Keratinocyte (primary cell): ENCODE data around the gene ZNF431. TPM values are rescaled to one million over a fixed set of nuclear protein-coding genes. Genes with fewer than 3 reads are reported as not detected.

ENCODE experiments used
- DNase-seq: peaks from one replicate; pipeline ENCODE4 v3.0.0-alpha.2; 2011; ENCODE audit warnings: low read depth, missing footprints, low spot score
- FAIRE-seq: peaks from 2 replicates; lab custom pipeline; 2011; peaks lifted over from hg19 to GRCh38; lab: Jason Lieb, UNC
- H2AFZ ChIP-seq: 2 replicates; pipeline ENCODE4 v1.6.0; 2012; ENCODE audit warnings: low read length, control low read depth, inconsistent platforms; ENCODE audit not compliant: control insufficient read depth
- H3K27ac ChIP-seq: 2 replicates; pipeline ENCODE4 v1.5.1; 2011; ENCODE audit warnings: low read length; ENCODE audit not compliant: control insufficient read depth, insufficient read depth
- H3K27me3 ChIP-seq: 3 replicates; pipeline ENCODE4 v1.6.0; 2011; ENCODE audit warnings: low read length; ENCODE audit not compliant: control insufficient read depth, insufficient read depth; ENCODE audit errors: extremely low read depth
- H3K36me3 ChIP-seq, 2 experiments: 2 replicates in 1 of 2; 3 replicates in 1 of 2; pipeline ENCODE4 v1.5.1; 2011; ENCODE audit warnings: low read length in 2 of 2, mild to moderate bottlenecking in 1 of 2; ENCODE audit not compliant: control insufficient read depth in 2 of 2, insufficient read depth in 2 of 2; ENCODE audit errors: extremely low read depth in 1 of 2
- H3K4me1 ChIP-seq: 3 replicates; pipeline ENCODE4 v1.5.1; 2011; ENCODE audit warnings: low read length; ENCODE audit not compliant: control insufficient read depth, insufficient read depth; ENCODE audit errors: extremely low read depth
- H3K4me2 ChIP-seq: 3 replicates; pipeline ENCODE4 v1.6.0; 2011; ENCODE audit warnings: low read depth, low read length; ENCODE audit not compliant: control insufficient read depth, insufficient read depth; ENCODE audit errors: extremely low read depth
- H3K4me3 ChIP-seq, 3 experiments: fragments of 200-600 bp in 1 of 3; sonication (generic) in 1 of 3; 2 replicates in 2 of 3; 3 replicates in 1 of 3; pipeline ENCODE4 v1.5.1; 2011 to 2016; ENCODE audit warnings: low read length in 3 of 3, mild to moderate bottlenecking in 3 of 3, control low read depth in 2 of 3, inconsistent platforms in 1 of 3, low read depth in 1 of 3, mixed read lengths in 1 of 3, mixed run types in 1 of 3, moderate library complexity in 1 of 3; ENCODE audit not compliant: control insufficient read depth in 2 of 3, insufficient read depth in 2 of 3; ENCODE audit errors: extremely low read depth in 1 of 3
- H3K79me2 ChIP-seq: 2 replicates; pipeline ENCODE4 v1.6.0; 2012; ENCODE audit warnings: low read length; ENCODE audit not compliant: control insufficient read depth, insufficient read depth
- H3K9ac ChIP-seq: 3 replicates; pipeline ENCODE4 v1.6.0; 2011; ENCODE audit warnings: low read length; ENCODE audit not compliant: control insufficient read depth, insufficient read depth; ENCODE audit errors: extremely low read depth
- H3K9me1 ChIP-seq: 3 replicates; pipeline ENCODE4 v1.6.0; 2011; ENCODE audit warnings: low read length; ENCODE audit not compliant: control insufficient read depth, insufficient read depth; ENCODE audit errors: extremely low read depth
- H3K9me3 ChIP-seq: 2 replicates; pipeline ENCODE4 v1.5.1; 2012; ENCODE audit warnings: low read depth, low read length; ENCODE audit not compliant: control insufficient read depth
- H4K20me1 ChIP-seq: 3 replicates; pipeline ENCODE4 v1.6.0; 2011; ENCODE audit warnings: low read length; ENCODE audit not compliant: control insufficient read depth, insufficient read depth; ENCODE audit errors: extremely low read depth
- EZH2 ChIP-seq: IDR thresholded peaks from one replicate; pipeline ENCODE4 v1.6.1; 2012; ENCODE audit warnings: inconsistent platforms, mild to moderate bottlenecking, low read length, moderate library complexity
- dilution Hi-C: fragments of 300-500 bp; cut with MboI; formaldehyde crosslinking; loops from one replicate; pipeline ENCODE4 v1.7.0; 2020; ENCODE audit warnings: low sequenced_read_pairs; ENCODE audit not compliant: extremely low pct_ligation_motif_present
- polyA plus RNA-seq, 5 experiments: library from polyadenylated mRNA; depleted of rRNA in 3 of 5; stranded (reverse) in 3 of 5; stranded (forward) in 1 of 5; unstranded in 1 of 5; fragments of >200 nt; gene quantifications; 1 replicate in 1 of 5; 2 replicates in 3 of 5; 3 replicates in 1 of 5; pipeline versions ENCODE4 v1.2.1 to v1.2.3, GENCODE V29; 2011 to 2012; ENCODE audit warnings: missing spikeins in 2 of 5, low read depth in 1 of 5, low replicate concordance in 1 of 5
- TF ChIP-seq, protein P1 (sequence below), 3 experiments: IDR thresholded peaks in 1 of 3; conservative IDR thresholded peaks in 1 of 3; optimal IDR thresholded peaks in 1 of 3; 2 replicates in 2 of 3; 3 replicates in 1 of 3; pipeline versions ENCODE3 to v1.5.1; 2011; ENCODE audit warnings: low read length in 3 of 3, mild to moderate bottlenecking in 3 of 3, moderate library complexity in 2 of 3, control low read depth in 1 of 3, inconsistent platforms in 1 of 3; ENCODE audit not compliant: insufficient read depth in 2 of 3; ENCODE audit errors: extremely low read depth in 1 of 3

Gene ZNF431
- polyA plus RNA-seq, 1 donor (not counting 4 experiments of a cell fraction or from before 2014, with no cell fraction given) = 15.7 TPM

DNA sequence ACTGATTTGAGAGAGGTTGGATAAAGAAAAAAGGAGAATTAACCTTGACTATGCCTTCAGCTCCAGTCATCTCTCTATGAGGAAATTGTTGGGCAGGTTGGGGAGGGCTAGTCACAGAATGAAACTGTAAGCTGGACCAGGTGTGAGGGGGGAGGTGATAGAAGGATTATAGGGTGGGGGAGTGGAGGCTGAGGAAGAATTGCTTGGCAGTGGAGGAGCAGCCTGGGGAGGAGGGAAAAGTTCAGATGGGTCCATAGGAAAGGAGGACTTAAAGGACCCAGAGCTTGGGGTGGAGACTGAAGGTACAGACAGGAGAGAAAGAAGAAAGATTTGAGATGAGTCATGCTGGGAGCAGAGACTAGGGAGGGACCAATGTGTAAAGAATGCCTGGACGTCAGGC lies 8.2 kb upstream of the ZNF431 start:
- DNase-seq = no peak
- no peaks in the 10 kb centered on the region for H3K36me3 ChIP-seq
- dilution Hi-C loops = no loop called here

DNA sequence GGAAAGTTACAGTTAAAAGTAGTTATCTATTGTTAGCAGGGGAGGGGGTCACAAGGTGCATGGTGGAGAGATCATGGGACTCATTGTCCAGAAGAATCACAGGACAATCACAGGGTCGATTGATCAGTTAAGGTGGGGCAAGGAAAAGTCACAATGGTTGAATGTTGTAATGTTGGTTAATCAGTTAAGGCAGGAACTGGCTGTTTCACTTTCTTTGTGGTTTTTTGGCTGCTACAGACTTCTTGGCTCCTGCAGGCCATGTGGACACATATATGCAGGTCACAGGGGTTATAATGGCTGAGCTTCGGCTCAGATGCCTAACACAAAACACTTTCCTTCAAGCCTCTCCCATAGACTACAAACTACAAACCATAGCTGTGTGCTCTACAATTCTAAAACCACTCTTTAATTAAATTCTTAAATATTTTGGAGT lies 6.9 kb upstream of the ZNF431 start:
- H3K9ac ChIP-seq = no peak overlapping the region
- H3K9me1 ChIP-seq = no peaks in the 10 kb centered on the region
- dilution Hi-C loops = no loop called here
- no peak overlapping the region for H2AFZ ChIP-seq
- H3K36me3 ChIP-seq = no peaks in the 10 kb centered on the region
- H3K4me3 ChIP-seq = no peak overlapping the region
- no peak for DNase-seq
- H3K27ac ChIP-seq = no peak overlapping the region
- no peaks in the 10 kb centered on the region for H3K4me1 ChIP-seq
- H4K20me1 ChIP-seq = no peaks in the 10 kb centered on the region
- no peaks in the 10 kb centered on the region for H3K79me2 ChIP-seq
- no peak overlapping the region for H3K4me2 ChIP-seq
- H3K27me3 ChIP-seq = no peaks in the 10 kb centered on the region
- H3K9me3 ChIP-seq = no peaks in the 10 kb centered on the region
- TF ChIP-seq EZH2 = no peak
- TF ChIP-seq, protein P1, sequence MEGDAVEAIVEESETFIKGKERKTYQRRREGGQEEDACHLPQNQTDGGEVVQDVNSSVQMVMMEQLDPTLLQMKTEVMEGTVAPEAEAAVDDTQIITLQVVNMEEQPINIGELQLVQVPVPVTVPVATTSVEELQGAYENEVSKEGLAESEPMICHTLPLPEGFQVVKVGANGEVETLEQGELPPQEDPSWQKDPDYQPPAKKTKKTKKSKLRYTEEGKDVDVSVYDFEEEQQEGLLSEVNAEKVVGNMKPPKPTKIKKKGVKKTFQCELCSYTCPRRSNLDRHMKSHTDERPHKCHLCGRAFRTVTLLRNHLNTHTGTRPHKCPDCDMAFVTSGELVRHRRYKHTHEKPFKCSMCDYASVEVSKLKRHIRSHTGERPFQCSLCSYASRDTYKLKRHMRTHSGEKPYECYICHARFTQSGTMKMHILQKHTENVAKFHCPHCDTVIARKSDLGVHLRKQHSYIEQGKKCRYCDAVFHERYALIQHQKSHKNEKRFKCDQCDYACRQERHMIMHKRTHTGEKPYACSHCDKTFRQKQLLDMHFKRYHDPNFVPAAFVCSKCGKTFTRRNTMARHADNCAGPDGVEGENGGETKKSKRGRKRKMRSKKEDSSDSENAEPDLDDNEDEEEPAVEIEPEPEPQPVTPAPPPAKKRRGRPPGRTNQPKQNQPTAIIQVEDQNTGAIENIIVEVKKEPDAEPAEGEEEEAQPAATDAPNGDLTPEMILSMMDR (optimal IDR thresholded peaks at IDR 0.05 in 1 of 3, IDR thresholded peaks at IDR 0.05 in 1 of 3, conservative IDR thresholded peaks at IDR 0.05 in 1 of 3; ENCODE audit: extremely low read depth in 1 of 3, insufficient read depth in 2 of 3, low read length in 3 of 3) = no peak
- no peak for FAIRE-seq

More for the DNA sequence above, 8.2 kb upstream of the ZNF431 start:
- TF ChIP-seq EZH2 = no peak
- no peaks in the 10 kb centered on the region for H3K9me3 ChIP-seq
- H4K20me1 ChIP-seq = no peaks in the 10 kb centered on the region
- no peaks in the 10 kb centered on the region for H3K9me1 ChIP-seq
- H3K4me3 ChIP-seq = no peak overlapping the region
- FAIRE-seq = no peak
- H3K79me2 ChIP-seq = no peaks in the 10 kb centered on the region
- no peak overlapping the region for H2AFZ ChIP-seq
- no peak overlapping the region for H3K27ac ChIP-seq
- H3K4me1 ChIP-seq = no peaks in the 10 kb centered on the region
- H3K9ac ChIP-seq = no peak overlapping the region
- H3K4me2 ChIP-seq = no peak overlapping the region
- H3K27me3 ChIP-seq = no peaks in the 10 kb centered on the region

GRCh38 chr19:21135433-21135832 lies 6.4 kb upstream of the ZNF431 start:
- Histone ChIP-seq H3K9me1 (no peaks in the 10 kb centered on the region), H3K27ac (no peak overlapping the region), H3K9ac (no peak overlapping the region), H2AFZ (no peak overlapping the region), H3K27me3 (no peaks in the 10 kb centered on the region), H3K4me2 (no peak overlapping the region), H3K9me3 (no peaks in the 10 kb centered on the region), H3K4me1 (no peaks in the 10 kb centered on the region), H3K79me2 (no peaks in the 10 kb centered on the region), H3K36me3 (no peaks in the 10 kb centered on the region), H3K4me3 (no peak overlapping the region), H4K20me1 (no peaks in the 10 kb centered on the region)
- DNase-seq (no peak), FAIRE-seq (no peak)
- dilution Hi-C loops = no loop called here
- TF ChIP-seq, protein P1 (optimal IDR thresholded peaks at IDR 0.05 in 1 of 3, IDR thresholded peaks at IDR 0.05 in 1 of 3, conservative IDR thresholded peaks at IDR 0.05 in 1 of 3; ENCODE audit: extremely low read depth in 1 of 3, insufficient read depth in 2 of 3, low read length in 3 of 3) = no peak
- TF ChIP-seq EZH2 = no peak
